AG09309 (cell line): Measurements from ENCODE around the gene PRXL2B.
"Not testable (repeated sequence)": the region's sequence is repeated elsewhere in the genome, so short reads cannot be mapped to it uniquely, and the experiment has no call there.

Experiments
- DNase-seq: peaks from one replicate; pipeline ENCODE4 v3.0.0-alpha.2; 2010; ENCODE audit warnings: low read depth
- H3K4me3 ChIP-seq: 2 replicates; pipeline ENCODE4 v1.5.1; 2011; ENCODE audit warnings: mild to moderate bottlenecking, low read depth, low read length, moderate library complexity; ENCODE audit not compliant: control insufficient read depth
- CTCF ChIP-seq: IDR thresholded peaks from 2 replicates; pipeline ENCODE4 v1.5.1; 2011; ENCODE audit warnings: mild to moderate bottlenecking, low read depth, low read length, inconsistent platforms; ENCODE audit not compliant: insufficient read depth, control insufficient read depth; ENCODE audit errors: missing control alignments

Gene PRXL2B

GRCh38 chr1:2567083-2567679 is 19.4 kb upstream of the PRXL2B start:
- H3K4me3 ChIP-seq: no peak overlapping the region
- TF ChIP-seq CTCF: no peak
- DNase-seq: no peak

GRCh38 chr1:2568187-2568816 is 18.3 kb upstream of the PRXL2B start:
- not testable (repeated sequence) for H3K4me3 ChIP-seq, DNase-seq

- no peak overlapping the region for H3K4me3 ChIP-seq
- TF ChIP-seq CTCF: no peak
- no peak for DNase-seq
Measured at GRCh38 chr1:2569060-2569459, 17.5 kb upstream of the PRXL2B start.

GRCh38 chr1:2569703-2570102 is 16.9 kb upstream of the PRXL2B start:
- not testable (repeated sequence) for DNase-seq, H3K4me3 ChIP-seq

- TF ChIP-seq CTCF: no peak
- no peak for DNase-seq
- no peak overlapping the region for H3K4me3 ChIP-seq
Measured at GRCh38 chr1:2570332-2570731, 16.2 kb upstream of the PRXL2B start.

GRCh38 chr1:2571348-2571747 is 15.2 kb upstream of the PRXL2B start:
- no peak for TF ChIP-seq CTCF
- DNase-seq: no peak

GRCh38 chr1:2573250-2573920 is 13.2 kb upstream of the PRXL2B start:
- TF ChIP-seq CTCF: no peak
- DNase-seq: no peak
- no peak overlapping the region for H3K4me3 ChIP-seq

More at GRCh38 chr1:2571348-2571747, 15.2 kb upstream of the PRXL2B start:
- H3K4me3 ChIP-seq: no peak overlapping the region

- no peak for TF ChIP-seq CTCF
- H3K4me3 ChIP-seq: no peak overlapping the region
- DNase-seq: no peak
Measured at GRCh38 chr1:2574350-2574749, 12.2 kb upstream of the PRXL2B start.
